ENCODE data around the gene TLE6. TPM values are rescaled to one million over a fixed set of nuclear protein-coding genes. Genes with fewer than 3 reads are reported as not detected.

The TLE6 gene
- total and polyA plus RNA-seq, 4 donors, result 0.47 to 2.8 (median 1.2) TPM

GRCh38 chr19:2986951-2987524 is 9.7 kb downstream of the TLE6 start:
- H3K4me3 ChIP-seq (ENCODE audit: low read depth in 1 of 3, low read length in 3 of 3), result no peak overlapping the region
- H3K4me1 ChIP-seq (ENCODE audit: control insufficient read depth in 4 of 4, insufficient read depth in 4 of 4, low read length in 3 of 4), result peaks cover 5 to 13% (median 9%) of the 10 kb centered on the region in 4 donors
- TF ChIP-seq RAD21 (IDR thresholded peaks at IDR 0.05), result no peak
- no peak for TF ChIP-seq TAF1 (conservative IDR thresholded peaks at IDR 0.05)
- no peak for TF ChIP-seq YY1 (IDR thresholded peaks at IDR 0.05)
- TF ChIP-seq MAX (IDR thresholded peaks at IDR 0.05), result no peak
- no peak for TF ChIP-seq ZBTB33 (IDR thresholded peaks at IDR 0.05)
- TF ChIP-seq SP1 (IDR thresholded peaks at IDR 0.05), result no peak
- TF ChIP-seq JUND (IDR thresholded peaks at IDR 0.05), result no peak
- no peak for TF ChIP-seq GABPA (IDR thresholded peaks at IDR 0.05 in 1 of 2, conservative IDR thresholded peaks at IDR 0.05 in 1 of 2)
- TF ChIP-seq EGR1 (IDR thresholded peaks at IDR 0.05; ENCODE audit: low read depth in 2 of 2), result no peak
- TF ChIP-seq NR2F2 (IDR thresholded peaks at IDR 0.05), result no peak
- TF ChIP-seq ATF3 (IDR thresholded peaks at IDR 0.05), result no peak
- TF ChIP-seq HNF4G (IDR thresholded peaks at IDR 0.05), result no peak
- TF ChIP-seq RXRA (IDR thresholded peaks at IDR 0.05), result no peak
- no peak for TF ChIP-seq FOXA2 (IDR thresholded peaks at IDR 0.05)
- TF ChIP-seq CTCF (IDR thresholded peaks at IDR 0.05; ENCODE audit: low read depth, low read length, missing input control), result no peak
- no peak for TF ChIP-seq REST (IDR thresholded peaks at IDR 0.05)
- no peak for TF ChIP-seq FOXA1 (IDR thresholded peaks at IDR 0.05)
- no peak for TF ChIP-seq HNF4A (conservative IDR thresholded peaks at IDR 0.05)
- no peaks in the 10 kb centered on the region for H3K9me3 ChIP-seq (ENCODE audit: control insufficient read depth in 4 of 4, low read length in 3 of 4)
- no peaks in the 10 kb centered on the region for H3K27me3 ChIP-seq (ENCODE audit: control insufficient read depth in 4 of 4, insufficient read depth in 4 of 4, low read length in 3 of 4)
- WGBS, result 58% methylated on average over 20 of the region's 20 CpGs
- no peak overlapping the region for H3K27ac ChIP-seq (ENCODE audit: low read depth in 1 of 2, low read length in 2 of 2)
- no peak overlapping the region for H3K9ac ChIP-seq (ENCODE audit: low read depth in 1 of 2, low read length in 2 of 2)
- DNase-seq (ENCODE audit: low spot score), result no peak
- H3K36me3 ChIP-seq (ENCODE audit: control insufficient read depth in 4 of 4, insufficient read depth in 3 of 4, low read depth in 1 of 4, low read length in 3 of 4), result no peaks in the 10 kb centered on the region

All from liver (tissue), 9 donors.